ENCODE data around the gene PRPSAP2. TPM values are rescaled to one million over a fixed set of nuclear protein-coding genes. Genes with fewer than 3 reads are reported as not detected.
A peak's percentile ranks its signal among the peaks of the same experiment; 100 is the strongest.

PRPSAP2 gene
- total RNA-seq, 2 donors from 2014 or later, result 21.3 to 26.7 TPM

DNA sequence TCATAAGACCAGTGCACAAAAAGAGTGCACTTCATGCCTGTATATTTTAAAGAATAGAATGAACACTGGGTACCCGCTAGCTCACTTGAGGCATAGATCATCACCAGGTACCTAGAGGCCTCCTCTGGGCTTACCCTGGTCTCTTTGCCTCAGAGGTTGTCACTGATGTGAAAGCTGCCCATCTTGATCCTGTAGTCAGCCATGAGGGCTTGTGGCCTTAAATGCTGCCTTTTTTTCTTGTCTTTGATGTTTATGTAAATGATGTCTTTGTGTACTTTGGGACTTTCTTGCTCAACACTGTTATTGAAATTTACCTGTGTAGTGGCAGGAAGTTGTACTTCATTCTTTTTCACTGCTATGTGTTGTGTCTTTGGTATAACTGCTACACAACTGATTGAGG is 67.3 kb downstream of the PRPSAP2 start:
- intact Hi-C loops (cut with DNase I), result loop anchor here in 1 of 2 donors (10.0 kb wide), 1 partner anchor 60 kb away; no protein-coding TSS in a partner anchor
- DNase-seq (no peak), ATAC-seq (no peak)

GRCh38 chr17:18928628-18929125 is 70.7 kb downstream of the PRPSAP2 start:
- intact Hi-C loops (cut with DNase I), result loop anchor here in 1 of 2 donors (10.0 kb wide), 1 partner anchor 64 kb away; no protein-coding TSS in a partner anchor
- no peak for ATAC-seq

DNA sequence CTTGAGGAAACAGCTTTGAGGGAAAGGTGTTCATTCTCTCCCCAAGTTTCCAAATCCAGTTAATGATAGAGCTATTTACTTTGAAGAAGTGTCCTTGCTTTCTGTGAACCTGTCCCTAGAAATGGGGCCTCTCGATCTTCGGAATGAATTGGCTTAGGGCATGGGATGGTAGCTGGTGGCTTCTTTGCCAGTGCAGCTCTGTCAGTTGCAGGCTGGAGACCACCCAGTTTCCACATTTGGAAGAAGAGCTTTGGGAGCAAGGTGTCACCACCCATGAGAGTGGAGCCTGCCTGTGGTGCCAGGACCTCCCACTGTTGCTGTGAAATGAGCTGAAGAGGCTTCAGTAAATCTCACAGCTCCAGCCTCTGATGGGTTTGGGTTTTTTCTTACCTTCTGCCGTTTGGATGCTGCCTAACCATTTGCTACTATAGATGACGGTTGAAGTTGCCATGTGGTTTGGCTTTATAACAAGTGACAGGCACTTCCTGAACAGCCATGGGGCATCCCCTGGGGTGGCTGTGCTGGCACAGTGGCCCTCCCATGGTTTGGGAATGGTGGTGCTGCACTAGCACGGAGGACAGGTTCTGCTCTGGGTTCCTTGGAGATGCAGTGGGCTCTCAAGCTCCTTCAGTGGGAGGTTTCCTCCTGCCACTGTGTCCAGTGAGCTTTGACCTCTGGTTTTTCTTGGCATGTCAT is 74.6 kb downstream of the PRPSAP2 start:
- no peak for DNase-seq
- no peak for ATAC-seq
- intact Hi-C loops (cut with DNase I), result no loop called here

More at GRCh38 chr17:18928628-18929125, 70.7 kb downstream of the PRPSAP2 start:
- DNase-seq, result no peak

DNA sequence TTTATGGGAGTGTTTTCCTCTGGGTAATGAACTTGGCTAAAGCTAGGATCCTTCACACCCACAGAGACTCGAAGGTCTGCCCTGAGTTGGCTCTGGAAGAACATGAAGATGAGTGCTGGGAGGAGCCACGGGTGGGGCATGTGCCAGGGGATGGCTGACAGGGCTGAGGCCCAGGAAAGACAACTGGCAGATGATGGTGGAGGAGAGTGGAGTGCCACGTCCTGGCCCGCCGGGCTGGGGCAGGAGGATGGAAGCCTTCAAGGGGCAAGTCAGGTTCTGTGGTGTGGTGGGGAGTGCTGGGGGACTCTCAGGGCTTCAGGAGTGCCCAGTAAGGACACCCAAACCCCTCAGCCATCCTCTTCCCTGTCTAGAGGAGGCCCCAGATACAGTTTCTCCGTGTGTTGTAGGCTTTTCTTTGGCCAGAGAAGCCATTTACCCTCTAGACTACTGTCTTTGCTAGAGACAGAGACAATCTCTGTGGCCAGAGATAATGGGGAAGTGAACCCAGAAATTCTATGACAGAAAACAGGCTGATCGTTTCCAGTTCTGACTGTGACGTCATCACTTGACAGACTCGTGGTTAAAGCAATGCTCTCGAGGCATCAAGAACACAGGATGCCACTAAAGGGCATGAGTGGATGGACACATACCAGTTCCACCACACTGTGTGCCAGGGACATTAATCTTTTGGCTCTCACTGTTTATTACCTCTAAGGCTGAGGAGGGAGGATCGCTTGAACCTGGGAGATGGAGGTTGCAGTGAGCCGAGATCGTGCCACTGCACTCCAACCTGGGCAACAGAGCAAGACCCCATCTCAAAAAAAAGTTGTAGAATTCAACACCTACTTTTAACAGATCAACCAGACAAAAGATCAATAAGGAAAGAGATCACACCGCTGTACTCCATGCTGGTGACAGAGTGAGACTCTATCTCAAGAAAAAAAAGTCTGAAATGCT is 75.4 kb downstream of the PRPSAP2 start:
- ATAC-seq, result peak; percentile 30 to 80
- intact Hi-C loops (cut with DNase I), result no loop called here
- DNase-seq, result no peak

DNA sequence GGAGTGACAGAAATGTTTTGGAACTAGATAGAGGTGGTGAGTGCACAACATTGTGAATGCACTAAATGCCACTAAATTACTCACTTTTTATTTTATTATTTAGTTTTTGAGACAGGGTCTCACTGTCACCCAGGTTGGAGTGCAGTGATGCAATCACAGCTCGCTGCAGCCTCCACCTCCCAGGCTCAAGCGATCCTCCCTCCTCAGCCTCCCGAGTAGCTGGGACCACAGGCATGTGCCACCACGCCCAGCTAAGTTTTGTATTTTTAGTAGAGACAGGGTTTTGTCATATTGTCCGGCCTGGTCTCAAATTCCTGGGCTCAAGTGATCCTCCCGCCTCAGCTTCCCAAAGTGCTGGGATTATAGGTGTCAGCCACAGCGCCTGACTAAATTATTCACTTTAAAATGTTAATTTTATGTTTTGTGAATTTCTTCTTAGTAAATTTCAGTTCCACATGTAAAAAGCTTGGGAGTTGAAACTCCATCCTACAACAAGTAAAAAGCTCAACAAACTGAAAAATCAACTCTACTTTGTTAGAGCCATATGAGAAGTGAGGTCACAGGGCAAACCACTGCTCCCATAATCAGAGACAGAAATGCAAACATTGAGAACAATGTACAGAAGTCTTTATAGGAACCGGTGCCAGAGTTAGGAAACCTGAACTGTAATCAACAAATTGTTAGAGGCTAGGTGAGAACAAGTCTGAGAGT is 80.2 kb downstream of the PRPSAP2 start:
- DNase-seq (no peak), ATAC-seq (no peak)
- intact Hi-C loops (cut with DNase I), result no loop called here

- intact Hi-C loops (cut with DNase I), result no loop called here
- DNase-seq (no peak), ATAC-seq (no peak)
Observed at GRCh38 chr17:18938692-18939023, 80.7 kb downstream of the PRPSAP2 start.

GRCh38 chr17:18944646-18945045 is 86.7 kb downstream of the PRPSAP2 start:
- intact Hi-C loops (cut with DNase I), result no loop called here

GRCh38 chr17:18946536-18946935 is 88.6 kb downstream of the PRPSAP2 start:
- ATAC-seq (no peak), DNase-seq (no peak)
- intact Hi-C loops (cut with DNase I), result no loop called here

More at GRCh38 chr17:18944646-18945045, 86.7 kb downstream of the PRPSAP2 start:
- no peak for ATAC-seq
- no peak for DNase-seq

DNA sequence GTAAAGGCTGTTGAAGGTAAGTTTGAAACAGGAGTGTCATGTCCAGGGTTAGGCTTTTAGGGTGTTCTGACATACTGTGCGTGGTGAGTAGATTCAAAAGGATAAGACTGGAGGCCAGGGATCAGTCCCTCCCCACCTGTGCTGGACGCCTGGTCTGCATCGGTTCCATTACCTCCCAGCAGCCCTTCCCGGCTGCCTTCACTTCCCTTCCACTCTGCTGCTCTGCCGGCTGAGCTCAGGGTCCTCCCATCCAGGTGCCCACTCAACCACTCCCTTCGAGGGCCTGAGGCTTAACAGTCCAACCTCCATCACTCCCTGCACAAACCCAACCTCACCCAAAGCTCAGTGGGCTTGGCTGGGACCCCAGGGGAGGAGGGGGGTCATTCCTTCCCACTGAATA is 89.9 kb downstream of the PRPSAP2 start:
- no peak for DNase-seq
- no peak for ATAC-seq
- intact Hi-C loops (cut with DNase I), result no loop called here

GRCh38 chr17:18948476-18949006 is 90.6 kb downstream of the PRPSAP2 start:
- DNase-seq (no peak), ATAC-seq (no peak)
- intact Hi-C loops (cut with DNase I), result no loop called here

GRCh38 chr17:18949566-18949965 is 91.6 kb downstream of the PRPSAP2 start:
- ATAC-seq (peak; percentile 33 to 67), DNase-seq (no peak)
- intact Hi-C loops (cut with DNase I), result no loop called here

DNA sequence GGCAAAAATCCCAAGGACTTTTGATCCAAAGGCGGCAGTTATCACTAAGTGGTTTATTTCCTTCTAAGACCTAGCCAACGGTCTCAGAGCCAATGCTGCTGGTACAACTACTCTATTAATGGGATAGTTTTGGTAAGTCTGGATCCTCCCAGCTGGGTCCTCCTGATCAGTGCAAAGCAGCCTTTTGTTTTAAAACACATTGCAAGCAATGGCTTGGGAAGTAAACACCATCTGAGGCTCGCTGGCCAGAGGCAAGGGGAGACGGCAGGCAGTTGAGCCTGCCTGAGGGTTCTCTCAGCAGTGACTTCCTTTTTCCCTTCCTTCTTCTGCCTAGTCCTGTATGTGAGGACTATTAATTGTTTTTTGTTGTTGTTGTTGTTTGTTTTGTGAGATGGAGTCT is 92.4 kb downstream of the PRPSAP2 start:
- intact Hi-C loops (cut with DNase I), result no loop called here
- ATAC-seq, result no peak
- DNase-seq, result no peak

DNA sequence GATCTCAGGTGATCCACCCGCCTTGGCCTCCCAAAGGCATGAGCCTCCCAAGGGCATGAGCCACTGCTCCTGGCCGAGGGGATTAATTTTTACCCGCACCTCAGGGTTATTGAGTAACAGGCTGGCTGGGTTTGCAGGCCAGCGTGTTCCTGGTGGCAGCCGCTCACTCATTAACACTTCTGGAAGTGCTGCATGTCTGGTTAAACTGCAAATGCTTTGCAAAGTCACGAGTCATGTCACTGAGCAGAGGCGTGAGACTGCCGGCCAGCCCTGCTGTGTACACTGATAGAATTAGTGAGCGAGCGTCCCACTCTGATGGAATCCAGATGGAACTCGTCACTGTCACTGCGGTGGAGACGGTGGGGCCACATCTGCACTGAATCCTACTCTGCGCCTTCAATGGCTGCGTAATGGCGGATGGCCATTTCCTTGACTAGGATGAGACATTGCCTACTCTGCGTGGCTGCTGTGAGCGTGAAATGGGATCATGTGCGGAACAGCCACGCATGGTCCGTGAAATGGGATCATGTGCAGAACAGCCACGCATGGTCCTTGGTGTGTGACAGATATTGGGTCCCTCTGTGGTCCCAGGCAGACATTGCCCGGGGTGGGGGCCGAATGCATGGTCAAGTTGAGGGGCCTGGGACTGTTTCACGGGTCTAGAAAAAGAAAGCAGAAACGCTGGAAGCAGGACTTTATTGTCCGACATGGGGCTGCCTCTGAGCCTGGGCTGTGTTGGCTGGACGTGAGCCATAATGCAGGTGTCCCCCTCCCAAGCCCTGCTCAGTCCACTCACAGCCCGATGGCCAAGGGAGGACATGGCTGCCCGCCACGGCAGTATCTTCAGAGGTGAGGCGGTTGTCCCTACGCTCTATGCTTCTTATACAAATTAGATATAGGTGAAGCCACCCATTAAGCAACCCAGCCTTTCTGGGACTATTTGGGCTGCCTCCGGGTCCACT is 93.3 kb downstream of the PRPSAP2 start:
- peak; percentile 72 to 82 for ATAC-seq
- intact Hi-C loops (cut with DNase I), result no loop called here
- peak; percentile 53 for DNase-seq

- ATAC-seq (no peak), DNase-seq (no peak)
- intact Hi-C loops (cut with DNase I), result no loop called here
Observed at GRCh38 chr17:18951941-18952842, 94.3 kb downstream of the PRPSAP2 start, which contains the start of gene SLC5A10. SLC5A10 (plus strand) TSS chr17:18952165; CDS start chr17:18952206, 41 bp downstream.

DNA sequence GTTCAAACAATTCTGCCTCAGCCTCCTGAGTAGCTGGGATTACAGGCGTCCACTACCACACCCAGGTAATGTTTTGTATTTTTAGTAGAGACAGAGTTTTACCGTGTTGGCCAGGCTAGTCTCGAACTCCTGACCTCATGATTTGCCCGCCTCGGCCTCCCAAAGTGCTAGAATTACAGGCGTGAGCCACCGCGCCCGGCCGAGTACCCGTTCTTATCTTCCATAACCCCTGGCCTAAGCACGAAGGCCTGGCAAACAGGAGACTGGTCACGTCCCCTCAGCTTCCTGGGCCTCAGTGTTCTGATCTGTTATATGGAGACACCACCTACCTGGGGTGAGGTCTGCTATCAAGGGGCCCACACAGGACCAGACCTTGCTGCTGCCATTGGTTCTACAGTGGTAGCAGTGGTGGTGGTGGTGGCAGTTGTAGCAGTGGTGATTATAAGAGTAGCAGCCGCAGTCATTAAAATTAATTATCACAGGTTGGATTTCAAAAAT is 95.3 kb downstream of the PRPSAP2 start:
- intact Hi-C loops (cut with DNase I), result no loop called here
- ATAC-seq (no peak), DNase-seq (no peak)

GRCh38 chr17:18954321-18954720 is 96.4 kb downstream of the PRPSAP2 start:
- no peak for DNase-seq
- intact Hi-C loops (cut with DNase I), result no loop called here
- ATAC-seq, result no peak

GRCh38 chr17:18955009-18955408 is 97.1 kb downstream of the PRPSAP2 start:
- DNase-seq (no peak), ATAC-seq (no peak)
- intact Hi-C loops (cut with DNase I), result no loop called here
